IPS-20b (cell line): Measurements from ENCODE around the gene SPINK7.
"Not testable (repeated sequence)": the region's sequence is repeated elsewhere in the genome, so short reads cannot be mapped to it uniquely, and the experiment has no call there.

Experiments used
- H3K27ac ChIP-seq: one replicate; pipeline ENCODE4 v1.5.1; 2013; ENCODE audit warnings: low read length
- H3K27me3 ChIP-seq: 2 replicates; pipeline ENCODE4 v1.6.1; 2013; ENCODE audit warnings: mild to moderate bottlenecking, low read length, inconsistent platforms; ENCODE audit not compliant: insufficient read depth
- H3K36me3 ChIP-seq: 2 replicates; pipeline ENCODE4 v1.6.1; 2013; ENCODE audit warnings: low read depth, mild to moderate bottlenecking, inconsistent platforms, low read length, moderate library complexity; ENCODE audit not compliant: insufficient read depth
- H3K4me1 ChIP-seq: 2 replicates; pipeline ENCODE4 v1.6.1; 2013; ENCODE audit warnings: mild to moderate bottlenecking, control low read depth, inconsistent platforms, low read length, moderate library complexity; ENCODE audit not compliant: insufficient read depth
- H3K4me3 ChIP-seq: 2 replicates; pipeline ENCODE4 v1.5.1; 2013; ENCODE audit warnings: mild to moderate bottlenecking, low read length, inconsistent platforms
- H3K9ac ChIP-seq: 2 replicates; pipeline ENCODE4 v1.6.1; 2013; ENCODE audit warnings: low read depth, mild to moderate bottlenecking, inconsistent platforms, low read length, moderate library complexity
- H3K9me3 ChIP-seq: 2 replicates; pipeline ENCODE4 v1.6.1; 2013; ENCODE audit warnings: mild to moderate bottlenecking, low read depth, low read length, inconsistent platforms; ENCODE audit not compliant: insufficient read depth

SPINK7 gene

DNA sequence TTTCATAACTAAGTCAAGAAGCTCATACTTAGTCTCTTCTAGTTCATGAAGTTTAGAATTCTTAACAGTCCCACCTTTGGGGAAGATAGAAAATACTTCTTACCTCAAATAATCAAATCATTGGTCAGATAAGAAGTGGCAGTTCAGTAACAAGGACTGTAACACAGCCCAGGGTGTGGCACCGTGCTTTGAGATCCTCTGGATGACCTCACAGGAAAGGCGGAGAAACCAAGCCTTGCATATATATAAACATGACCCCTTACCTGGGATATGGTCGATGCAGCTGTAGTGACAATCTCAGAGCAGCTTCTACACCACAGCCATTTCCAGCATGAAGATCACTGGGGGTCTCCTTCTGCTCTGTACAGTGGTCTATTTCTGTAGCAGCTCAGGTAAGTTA lies at the start of gene SPINK7:
Gene SPINK7 (plus strand): TSS at position 271 of the 400 bp plus-strand sequence. CDS start 61 bp downstream, at position 332.
- Histone ChIP-seq H3K9me3 (no peaks in the 10 kb centered on the region), H3K4me1 (no peaks in the 10 kb centered on the region), H3K27ac (no peak within 1 kb of the TSS), H3K9ac (no peak within 1 kb of the TSS), H3K4me3 (no peak within 1 kb of the TSS), H3K27me3 (no peaks in the 10 kb centered on the region), H3K36me3 (no peaks in the 10 kb centered on the region)

DNA sequence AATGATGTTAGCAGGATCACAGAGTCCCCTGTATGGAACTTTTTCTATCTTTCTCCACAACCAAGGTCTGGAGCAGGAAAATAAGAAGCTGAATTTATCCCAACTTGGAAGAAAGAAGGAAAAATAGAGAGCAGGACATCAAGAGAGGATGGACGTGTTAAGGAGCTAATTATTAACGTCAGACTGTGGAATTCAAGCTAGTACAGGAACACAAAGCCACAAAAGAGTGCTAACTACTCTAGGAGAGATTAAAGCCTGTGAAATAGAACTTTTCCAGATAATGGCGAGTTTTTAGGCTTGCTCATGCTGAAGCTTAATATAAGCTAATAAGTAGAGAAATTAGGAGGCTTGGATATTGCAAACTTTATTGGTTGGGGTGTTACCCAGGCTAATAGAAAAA lies 44.3 kb upstream of the SPINK7 start:
- Histone ChIP-seq H3K27ac (no peak overlapping the region), H3K9me3 (no peaks in the 10 kb centered on the region; the same call in 1 of the 2 replicates), H3K9ac (no peak overlapping the region), H3K36me3 (no peaks in the 10 kb centered on the region), H3K4me3 (no peak overlapping the region), H3K27me3 (no peaks in the 10 kb centered on the region), H3K4me1 (no peaks in the 10 kb centered on the region)

- H3K4me1 ChIP-seq, result no peaks in the 10 kb centered on the region
- H3K9me3 ChIP-seq, result no peaks in the 10 kb centered on the region; the same call in 1 of the 2 replicates
- H3K27me3 ChIP-seq, result no peaks in the 10 kb centered on the region
- H3K36me3 ChIP-seq, result no peaks in the 10 kb centered on the region
- no peak within 1 kb of the TSS for H3K27ac ChIP-seq
- no peak within 1 kb of the TSS for H3K9ac ChIP-seq
- H3K4me3 ChIP-seq, result no peak within 1 kb of the TSS
These were observed 43.7 kb upstream of the SPINK7 start, which contains the start of gene SPINK13 for GRCh38 chr5:148268566-148268965. Gene SPINK13 (plus strand): TSS chr5:148268794. CDS start chr5:148270073, 1,279 bp downstream.

DNA sequence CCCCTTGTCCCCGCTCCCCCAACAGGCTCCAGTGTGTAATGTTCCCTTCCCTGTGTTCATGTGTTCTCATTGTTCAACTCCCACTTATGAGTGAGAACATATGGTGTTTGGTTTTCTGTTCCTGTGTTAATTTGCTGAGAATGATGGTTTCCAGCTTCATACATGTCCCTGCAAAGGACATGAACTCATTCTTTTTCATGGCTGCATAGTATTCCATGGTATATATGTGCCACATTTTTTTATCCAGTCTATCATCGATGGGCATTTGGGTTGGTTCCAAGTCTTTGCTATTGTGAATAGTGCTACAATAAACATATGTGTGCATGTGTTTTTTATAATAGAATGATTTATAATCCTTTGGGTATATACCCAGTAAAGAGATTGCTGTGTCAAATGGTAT lies 37.1 kb upstream of the SPINK7 start:
- not testable (repeated sequence) for H3K4me3 ChIP-seq, H3K27ac ChIP-seq, H3K36me3 ChIP-seq, H3K9me3 ChIP-seq, H3K9ac ChIP-seq, H3K27me3 ChIP-seq, H3K4me1 ChIP-seq

GRCh38 chr5:148280893-148281292 lies 31.3 kb upstream of the SPINK7 start:
- H3K4me3 ChIP-seq, result peak overlapping the region; percentile 30; the same call in 1 of the 2 replicates
- H3K27me3 ChIP-seq, H3K9me3 ChIP-seq, H3K27ac ChIP-seq, H3K36me3 ChIP-seq, H3K4me1 ChIP-seq, H3K9ac ChIP-seq: not testable (repeated sequence)

GRCh38 chr5:148281336-148281735 lies 30.9 kb upstream of the SPINK7 start:
- H3K36me3 ChIP-seq, H3K9me3 ChIP-seq, H3K27ac ChIP-seq, H3K9ac ChIP-seq, H3K27me3 ChIP-seq, H3K4me1 ChIP-seq: not testable (repeated sequence)
- H3K4me3 ChIP-seq, result peak overlapping the region; percentile 30; the same call in 1 of the 2 replicates

DNA sequence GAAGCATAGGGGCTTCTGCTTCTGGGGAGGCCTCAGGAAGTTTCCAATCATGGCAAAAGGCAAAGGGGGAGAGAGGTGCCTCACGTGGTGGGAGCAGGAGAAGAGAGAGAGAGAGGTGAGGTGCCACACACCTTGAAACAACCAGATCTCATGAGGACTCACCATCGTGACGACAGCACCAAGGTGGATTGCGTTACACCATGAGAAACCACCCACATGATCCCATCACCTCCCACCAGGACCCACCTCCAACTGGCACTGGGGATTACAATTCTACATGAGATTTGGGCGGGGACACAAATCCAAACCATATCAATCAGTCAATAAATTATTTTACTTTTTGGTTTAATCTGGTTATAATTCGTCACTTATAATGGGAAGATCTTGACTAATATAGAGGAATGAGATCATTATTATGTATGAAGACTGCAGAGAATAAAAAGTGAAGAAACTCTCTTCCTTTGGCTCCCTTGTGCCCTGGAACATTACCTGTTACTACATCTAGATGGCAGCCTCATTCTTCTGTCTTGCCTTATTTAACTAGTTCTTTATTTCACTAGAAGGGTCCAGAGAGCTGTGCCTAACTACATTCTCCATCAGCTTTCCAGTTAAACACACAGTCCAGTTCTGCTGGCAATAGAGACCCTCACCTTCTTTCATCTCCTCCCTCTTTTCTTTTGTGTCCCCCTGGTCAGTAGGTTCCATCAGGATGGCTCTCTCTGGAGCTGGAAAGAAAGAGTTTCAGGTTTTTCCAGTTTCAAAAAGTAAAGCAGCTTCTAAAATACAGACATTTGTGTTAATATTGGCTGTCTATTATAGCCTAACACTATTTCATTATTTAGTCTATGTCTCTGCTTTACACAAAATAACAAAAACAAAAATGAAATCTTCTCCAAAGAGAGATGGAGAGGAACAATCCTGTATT lies 21.7 kb upstream of the SPINK7 start:
- Histone ChIP-seq H3K27me3 (no peaks in the 10 kb centered on the region), H3K4me3 (no peak overlapping the region), H3K9me3 (no peaks in the 10 kb centered on the region), H3K36me3 (no peaks in the 10 kb centered on the region), H3K27ac (no peak overlapping the region), H3K9ac (no peak overlapping the region), H3K4me1 (no peaks in the 10 kb centered on the region)

DNA sequence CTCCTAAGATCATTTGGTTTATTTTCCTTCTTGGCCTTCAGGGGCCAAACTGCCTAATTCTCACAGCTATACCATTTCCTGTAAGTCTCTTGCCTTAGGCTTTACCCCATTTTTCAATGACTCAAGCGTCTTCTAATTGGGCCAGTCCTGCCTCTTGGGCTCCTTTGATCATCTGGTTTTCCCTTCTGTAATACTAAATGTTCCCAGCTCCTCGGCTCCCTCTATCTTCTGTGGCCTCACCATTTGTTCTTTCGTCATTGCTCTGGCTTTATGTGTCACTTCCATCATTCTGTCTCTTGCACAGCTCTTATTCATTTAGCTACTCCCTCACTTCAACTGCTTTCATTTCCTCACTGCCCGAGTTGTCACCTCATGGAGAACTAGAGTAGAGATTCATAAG lies 14.5 kb upstream of the SPINK7 start:
- Histone ChIP-seq H3K36me3 (no peaks in the 10 kb centered on the region), H3K27ac (no peak overlapping the region), H3K4me1 (no peaks in the 10 kb centered on the region), H3K4me3 (no peak overlapping the region), H3K9me3 (no peaks in the 10 kb centered on the region), H3K9ac (no peak overlapping the region), H3K27me3 (no peaks in the 10 kb centered on the region)

DNA sequence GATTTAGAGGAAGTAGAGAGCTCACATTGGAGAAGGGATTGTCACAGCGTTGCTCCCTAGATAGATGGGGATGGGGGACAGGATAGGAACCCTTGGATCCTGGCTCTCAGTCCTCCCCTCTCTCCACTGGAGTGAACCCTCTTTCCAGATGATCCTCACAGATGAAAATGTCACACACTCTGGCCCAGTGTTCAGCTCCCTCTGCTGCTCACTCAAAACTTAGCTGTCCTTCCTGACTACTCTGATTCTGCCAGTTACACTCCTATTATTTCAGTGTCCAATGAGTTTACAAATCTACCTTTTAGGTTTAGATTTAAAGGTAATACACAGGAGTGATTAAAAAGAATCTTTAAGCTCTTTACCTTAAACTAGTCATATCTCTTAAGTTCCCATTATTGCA lies 5.8 kb upstream of the SPINK7 start:
- Histone ChIP-seq H3K9me3 (no peaks in the 10 kb centered on the region), H3K27ac (no peak overlapping the region), H3K36me3 (no peaks in the 10 kb centered on the region), H3K4me1 (no peaks in the 10 kb centered on the region), H3K4me3 (no peak overlapping the region), H3K27me3 (no peaks in the 10 kb centered on the region), H3K9ac (no peak overlapping the region)

DNA sequence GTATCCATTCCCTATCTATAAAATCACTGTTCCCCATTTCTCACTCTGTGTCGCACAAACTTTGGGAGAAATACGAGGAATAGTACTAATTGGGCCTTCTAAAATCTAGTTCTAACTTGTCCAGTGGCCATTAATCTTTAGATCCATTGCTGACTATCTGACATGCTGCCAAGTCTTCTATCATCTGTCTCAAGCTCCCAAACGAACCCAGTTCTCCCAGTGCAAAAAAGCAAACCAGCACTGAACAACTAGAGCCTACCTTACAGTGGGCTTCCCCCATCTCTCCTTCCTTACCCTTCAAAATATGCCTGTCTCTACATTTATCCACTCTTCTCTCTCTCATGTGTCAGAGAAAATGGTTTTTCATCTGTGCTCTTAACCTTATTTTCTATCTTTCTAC lies 3.2 kb upstream of the SPINK7 start:
- Histone ChIP-seq H3K36me3 (no peaks in the 10 kb centered on the region), H3K4me1 (no peaks in the 10 kb centered on the region), H3K27ac (no peak overlapping the region), H3K9me3 (no peaks in the 10 kb centered on the region), H3K9ac (no peak overlapping the region), H3K27me3 (no peaks in the 10 kb centered on the region), H3K4me3 (no peak overlapping the region)

DNA sequence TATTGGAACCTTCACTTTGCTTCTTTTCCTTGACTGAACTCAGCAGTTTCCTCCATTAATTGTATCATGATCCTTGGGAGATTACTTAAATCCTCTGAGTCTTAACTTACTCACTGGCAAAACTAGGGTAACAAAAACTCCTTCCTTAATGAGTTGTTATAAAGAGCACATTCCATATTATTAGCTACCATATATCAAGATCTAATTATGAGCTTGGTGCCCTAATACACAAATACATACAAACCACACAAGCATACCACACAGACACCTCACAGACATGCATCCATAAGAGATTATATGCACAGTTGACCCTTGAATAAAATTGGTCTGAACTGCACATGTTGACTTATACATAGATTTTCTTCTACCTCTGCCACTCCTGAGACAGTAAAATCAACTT lies 2.5 kb upstream of the SPINK7 start:
- no peak overlapping the region for H3K9ac ChIP-seq
- H3K4me3 ChIP-seq, result no peak overlapping the region
- no peaks in the 10 kb centered on the region for H3K36me3 ChIP-seq
- no peaks in the 10 kb centered on the region for H3K27me3 ChIP-seq
- H3K9me3 ChIP-seq, result no peaks in the 10 kb centered on the region
- H3K4me1 ChIP-seq, result no peaks in the 10 kb centered on the region
- no peak overlapping the region for H3K27ac ChIP-seq

DNA sequence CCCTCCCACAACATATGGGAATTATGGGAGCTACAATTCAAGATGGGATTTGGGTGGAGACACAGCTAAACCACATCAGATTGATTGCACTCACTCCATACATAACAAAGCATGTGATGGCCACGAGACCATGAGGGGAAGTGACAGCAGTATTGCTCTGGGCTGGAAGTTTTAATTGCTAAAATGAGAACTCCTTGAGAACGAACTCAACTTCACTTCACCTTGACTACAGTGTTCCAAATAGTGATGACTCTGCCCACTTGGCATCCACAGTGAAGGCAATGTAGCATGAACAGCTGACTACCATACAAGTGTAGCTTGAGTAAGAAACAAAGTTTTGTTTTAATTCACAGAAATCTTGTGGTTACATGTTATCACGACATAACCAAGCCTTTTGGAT lies 739 bp upstream of the SPINK7 start:
- H3K27ac ChIP-seq, result no peak overlapping the region
- H3K27me3 ChIP-seq, result no peaks in the 10 kb centered on the region
- no peak overlapping the region for H3K9ac ChIP-seq
- H3K9me3 ChIP-seq, result no peaks in the 10 kb centered on the region
- H3K4me1 ChIP-seq, result no peaks in the 10 kb centered on the region
- H3K36me3 ChIP-seq, result no peaks in the 10 kb centered on the region
- no peak overlapping the region for H3K4me3 ChIP-seq
